ENCODE data around the gene RNF141.

- TF ChIP-seq CTCF (IDR thresholded peaks at IDR 0.05) (no peak), POLR2A (IDR thresholded peaks at IDR 0.05) (no peak), EP300 (IDR thresholded peaks at IDR 0.05) (no peak)
Measured at GRCh38 chr11:10503221-10503620, 37.8 kb downstream of the RNF141 start.

Data from sigmoid colon (tissue), 4 donors.